Spleen (tissue), 11 donors: Measurements from ENCODE around the gene CEP112. TPM values are rescaled to one million over a fixed set of nuclear protein-coding genes. Genes with fewer than 3 reads are reported as not detected.

Experiments used
- DNase-seq: peaks from one replicate; pipeline ENCODE4 v3.0.0-alpha.2; 2020
- H3K27ac ChIP-seq, 8 donors: fragments of 200-600 bp; sonication (generic) in 7 of 8; 1 replicate in 4 of 8; 2 replicates in 4 of 8; pipeline versions ENCODE4 v1.5.0 to v1.8.0; 2016 to 2021; ENCODE audit warnings: inconsistent platforms in 4 of 8, mild to moderate bottlenecking in 4 of 8, moderate library complexity in 1 of 8
- H3K27me3 ChIP-seq, 7 donors: fragments of 200-600 bp; sonication (generic) in 6 of 7; replicated peaks in 1 of 7; 1 replicate in 4 of 7; 2 replicates in 3 of 7; pipeline versions ENCODE4 v1.5.0 to v1.8.0; 2016 to 2021; ENCODE audit warnings: inconsistent platforms in 3 of 7, mild to moderate bottlenecking in 1 of 7
- H3K36me3 ChIP-seq, 6 donors: fragments of 200-600 bp; sonication (generic) in 5 of 6; 1 replicate in 4 of 6; 2 replicates in 2 of 6; pipeline versions ENCODE4 v1.5.0 to v1.8.0; 2016 to 2021; ENCODE audit warnings: inconsistent platforms in 2 of 6
- H3K4me1 ChIP-seq, 6 donors: fragments of 200-600 bp; sonication (generic) in 5 of 6; 1 replicate in 3 of 6; 2 replicates in 3 of 6; pipeline versions ENCODE4 v1.5.0 to v1.8.0; 2016 to 2021; ENCODE audit warnings: inconsistent platforms in 3 of 6
- H3K4me3 ChIP-seq, 8 donors: fragments of 200-600 bp; sonication (generic) in 7 of 8; 1 replicate in 4 of 8; 2 replicates in 4 of 8; pipeline versions ENCODE4 v1.5.0 to v1.8.0; 2016 to 2021; ENCODE audit warnings: inconsistent platforms in 4 of 8, mild to moderate bottlenecking in 4 of 8, moderate library complexity in 2 of 8
- H3K9me3 ChIP-seq, 8 donors: fragments of 200-600 bp; sonication (generic) in 7 of 8; 1 replicate in 4 of 8; 2 replicates in 4 of 8; pipeline versions ENCODE4 v1.5.0 to v1.8.0; 2016 to 2021; ENCODE audit warnings: inconsistent platforms in 4 of 8
- CTCF ChIP-seq, 11 experiments: fragments of 200-600 bp in 7 of 11; fragments of 450-650 bp in 4 of 11; sonication (generic) in 4 of 11; IDR thresholded peaks in 8 of 11; conservative IDR thresholded peaks in 3 of 11; 1 replicate in 7 of 11; 2 replicates in 4 of 11; pipeline versions ENCODE4 v1.4.0 to v1.8.0; 2016 to 2021; ENCODE audit warnings: antibody characterized with exemption in 11 of 11, inconsistent platforms in 4 of 11, mild to moderate bottlenecking in 1 of 11
- POLR2A ChIP-seq, 3 donors: fragments of 450-650 bp; IDR thresholded peaks; one replicate each; pipeline ENCODE4 v1.5.1; 2017; ENCODE audit warnings: antibody characterized with exemption in 3 of 3, mild to moderate bottlenecking in 1 of 3
- POLR2AphosphoS5 ChIP-seq, 3 donors: sonication (generic); formaldehyde crosslinking; IDR thresholded peaks; one replicate each; pipeline ENCODE4 v1.5.1; 2017; ENCODE audit warnings: antibody characterized with exemption in 3 of 3
- WGBS, 5 donors: extraction: QIAGEN DNeasy Blood & Tissue Kit in 3 of 5; methylation state at CpG; one replicate each; pipeline versions ENCODE4 v1.1.5 to v1.1.7; 2013 to 2018; 5-methylcytosine and 5-hydroxymethylcytosine counted together
- intact Hi-C: fragments of 100-400 bp; cut with DNase I; formaldehyde crosslinking; loops from one replicate; pipeline ENCODE4 v1.15.0; 2023; ENCODE audit warnings: low total_unique reads
- polyA plus RNA-seq, 3 donors: library from polyadenylated mRNA; stranded (reverse); fragments of 200-250 nt; gene quantifications; one replicate each; pipeline ENCODE4 v1.2.1, GENCODE V29; 2013
- total RNA-seq, 7 donors: library from RNA; depleted of rRNA in 3 of 7; stranded (reverse); fragments of >200 nt in 3 of 7; fragmentation: NEBNext Ultra II Directional in 4 of 7; extraction: Animal tissue kit (Norgen Biotek cat#: 25700) in 4 of 7; gene quantifications; one replicate each; pipeline versions ENCODE4 v1.1.0 to v1.2.1, GENCODE V29; 2016 to 2021
- donor health status: healthy with polysubstance abuse.
- donor health status: DM: no; HTN: no; CAD: no; lungs with moderate emphysema.
- donor health status: DM: no; HTN: no; CAD: no.
- donor health status: Bipolar disorder and iron deficiency.
- donor health status: healthy.
- donor health status: DM: no; HTN: no; CAD: no.
- donor health status: DM: yes; HTN: yes; CAD: no.

The CEP112 gene
- total and polyA plus RNA-seq, 10 donors: 3.1 to 31.0 (median 16.8) TPM

GRCh38 chr17:65703891-65704290 lies 488.0 kb downstream of the CEP112 start:
- Histone ChIP-seq H3K4me3 (no peak overlapping the region), H3K27me3 (no peaks in the 10 kb centered on the region), H3K27ac (no peak overlapping the region), H3K9me3 (no peaks in the 10 kb centered on the region), H3K4me1 (no peaks in the 10 kb centered on the region), H3K36me3 (no peaks in the 10 kb centered on the region)
- intact Hi-C loops: no loop called here
- DNase-seq: no peak
- no peak for TF ChIP-seq POLR2A (IDR thresholded peaks at IDR 0.05)
- TF ChIP-seq CTCF (IDR thresholded peaks at IDR 0.05 in 8 of 11, conservative IDR thresholded peaks at IDR 0.05 in 3 of 11): no peak
- TF ChIP-seq POLR2AphosphoS5 (IDR thresholded peaks at IDR 0.05): no peak
- 77 to 91% (median 87%) methylated on average over 9 of the region's 9 CpGs for WGBS, 5 donors

GRCh38 chr17:65699459-65699858 lies 492.5 kb downstream of the CEP112 start:
- Histone ChIP-seq H3K4me3 (no peak overlapping the region), H3K27ac (no peak overlapping the region), H3K4me1 (no peaks in the 10 kb centered on the region), H3K9me3 (no peaks in the 10 kb centered on the region), H3K36me3 (no peaks in the 10 kb centered on the region), H3K27me3 (no peaks in the 10 kb centered on the region)
- no peak for DNase-seq
- TF ChIP-seq CTCF (IDR thresholded peaks at IDR 0.05 in 8 of 11, conservative IDR thresholded peaks at IDR 0.05 in 3 of 11) (no peak), POLR2A (IDR thresholded peaks at IDR 0.05) (no peak), POLR2AphosphoS5 (IDR thresholded peaks at IDR 0.05) (no peak)
- 72 to 83% (median 79%) methylated on average over 5 of the region's 5 CpGs for WGBS, 5 donors
- intact Hi-C loops: no loop called here

GRCh38 chr17:65698381-65699061 lies 493.4 kb downstream of the CEP112 start:
- Histone ChIP-seq H3K27ac (no peak overlapping the region), H3K4me3 (no peak overlapping the region)

GRCh38 chr17:65697661-65698060 lies 494.3 kb downstream of the CEP112 start:
- WGBS, 5 donors: 84 to 93% (median 87%) methylated on average over 4 of the region's 4 CpGs
- Histone ChIP-seq H3K9me3 (no peaks in the 10 kb centered on the region), H3K27ac (no peak overlapping the region), H3K27me3 (no peaks in the 10 kb centered on the region), H3K4me1 (no peaks in the 10 kb centered on the region), H3K36me3 (no peaks in the 10 kb centered on the region), H3K4me3 (no peak overlapping the region)
- intact Hi-C loops: no loop called here
- no peak for DNase-seq
- TF ChIP-seq POLR2A (IDR thresholded peaks at IDR 0.05) (no peak), POLR2AphosphoS5 (IDR thresholded peaks at IDR 0.05) (no peak), CTCF (IDR thresholded peaks at IDR 0.05 in 8 of 11, conservative IDR thresholded peaks at IDR 0.05 in 3 of 11) (no peak)

More at GRCh38 chr17:65698381-65699061, 493.4 kb downstream of the CEP112 start:
- intact Hi-C loops: no loop called here
- H3K27me3 ChIP-seq: no peaks in the 10 kb centered on the region
- H3K9me3 ChIP-seq: no peaks in the 10 kb centered on the region
- TF ChIP-seq CTCF (IDR thresholded peaks at IDR 0.05 in 8 of 11, conservative IDR thresholded peaks at IDR 0.05 in 3 of 11): no peak
- no peaks in the 10 kb centered on the region for H3K36me3 ChIP-seq
- DNase-seq: no peak
- 49 to 55% (median 50%) methylated on average over 11 of the region's 11 CpGs for WGBS, 5 donors
- H3K4me1 ChIP-seq: no peaks in the 10 kb centered on the region
